HG02588 (cell line): Measurements from ENCODE around the gene DNLZ.

Experiments used
- ATAC-seq: cut with Tn5 transposase; IDR thresholded peaks from one replicate; pipeline ENCODE4 v1.9.1; 2021; ENCODE audit warnings: mild to moderate bottlenecking, moderate library complexity; ENCODE audit not compliant: unreplicated experiment

The DNLZ gene

GRCh38 chr9:136397643-136398042, 34.1 kb upstream of the DNLZ start:
- no peak for ATAC-seq

- ATAC-seq, result no peak
Measured at GRCh38 chr9:136396219-136396515, 32.6 kb upstream of the DNLZ start.

DNA sequence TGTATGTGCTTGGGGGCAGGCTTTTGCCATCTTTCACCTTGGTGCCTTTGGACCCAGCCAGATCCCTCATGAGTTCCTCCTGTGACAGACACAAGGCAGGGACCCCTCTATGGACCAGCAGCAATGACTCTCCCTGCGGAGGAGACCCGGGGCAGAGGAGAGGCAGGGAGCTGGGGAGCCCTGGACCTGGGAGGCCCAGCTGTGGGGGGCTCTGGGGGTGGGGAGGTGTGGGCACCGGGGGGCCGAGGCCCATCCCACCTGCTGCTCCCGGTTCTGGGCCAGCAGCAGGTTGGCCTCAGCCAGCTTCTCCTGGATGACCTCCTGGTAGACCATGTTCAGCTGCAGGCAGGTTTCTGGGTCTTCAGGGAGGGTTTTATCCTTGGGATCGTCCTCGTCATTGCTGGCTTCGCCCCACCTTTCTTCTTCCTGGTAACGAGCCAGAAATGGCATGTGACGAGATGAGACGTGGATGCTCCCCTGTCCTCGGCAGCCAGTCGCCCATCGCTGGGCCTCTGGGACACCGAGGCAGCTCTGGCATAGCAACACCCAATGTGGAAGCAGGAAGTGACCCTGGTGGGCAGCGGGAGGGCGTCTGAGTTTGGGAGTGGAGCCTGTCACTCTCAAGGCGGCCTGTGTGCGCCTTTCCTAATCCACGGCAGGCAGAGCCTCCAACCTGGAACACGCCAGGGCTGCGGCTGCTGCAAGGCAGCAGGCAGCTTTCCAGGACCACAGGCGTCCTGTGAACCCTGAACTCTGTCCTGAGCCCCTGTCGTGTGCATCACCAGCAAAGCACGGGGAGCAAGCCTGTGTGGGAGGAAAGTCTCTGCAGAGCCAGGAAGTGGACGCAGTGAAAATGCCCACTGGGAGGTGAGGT, 32.0 kb upstream of the DNLZ start:
- ATAC-seq, result no peak

GRCh38 chr9:136395020-136395340, 31.4 kb upstream of the DNLZ start:
- no peak for ATAC-seq

DNA sequence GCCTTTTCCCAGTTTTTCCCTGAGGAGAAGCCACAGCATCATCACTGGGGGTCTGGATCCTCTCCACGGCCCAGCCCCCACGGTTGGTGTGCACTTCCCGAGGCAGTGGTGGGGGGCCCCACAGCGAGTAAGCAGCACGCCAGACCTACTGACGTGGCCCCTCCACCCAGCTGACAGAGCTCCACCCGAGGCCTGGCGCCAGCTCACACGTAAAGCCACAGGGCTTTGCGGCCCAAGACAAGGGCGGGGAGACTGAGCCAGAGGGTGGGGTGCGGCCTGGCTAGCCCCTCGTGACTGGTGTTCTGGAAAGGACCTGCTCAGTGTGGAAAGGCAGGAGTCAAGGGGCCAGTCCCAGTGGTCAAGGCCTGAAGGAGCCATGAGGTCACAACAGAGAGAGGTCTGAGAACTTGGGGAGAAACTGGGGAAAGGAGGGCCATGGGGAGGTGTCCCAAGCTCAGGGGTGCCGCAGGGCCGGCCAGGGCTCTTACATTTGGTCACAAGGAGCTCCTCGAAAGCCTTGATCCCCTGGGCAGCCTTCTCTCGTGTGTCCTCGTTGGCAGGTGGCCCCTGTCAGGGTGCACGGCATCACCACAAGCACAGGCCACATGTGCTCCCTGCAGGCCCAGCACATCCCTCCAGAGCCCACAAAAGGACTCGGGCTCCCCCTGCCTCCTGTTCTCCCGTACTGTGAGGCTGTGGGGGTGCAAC, 30.9 kb upstream of the DNLZ start:
- ATAC-seq, result no peak

DNA sequence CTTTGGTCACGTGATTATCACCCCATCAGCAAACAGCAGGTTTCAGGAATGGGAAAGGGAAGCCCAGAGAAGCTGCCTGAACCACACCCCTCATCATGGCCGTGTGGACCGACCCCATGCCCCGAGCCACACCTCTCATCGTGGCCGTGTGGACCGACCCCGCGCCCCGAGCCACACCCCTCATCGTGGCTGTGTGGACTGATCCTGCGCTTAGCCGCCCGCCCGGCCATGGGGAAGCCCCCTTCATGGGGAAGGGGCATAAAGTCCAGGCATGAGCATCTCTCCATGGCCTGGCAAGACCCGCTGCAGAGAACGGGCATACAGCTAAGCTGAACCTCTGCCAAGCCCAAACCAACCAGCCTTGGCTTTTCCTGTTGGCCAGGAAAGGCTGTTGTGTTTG, 30.0 kb upstream of the DNLZ start:
- no peak for ATAC-seq

- no peak for ATAC-seq
Measured at GRCh38 chr9:136392538-136393449, 29.2 kb upstream of the DNLZ start.

DNA sequence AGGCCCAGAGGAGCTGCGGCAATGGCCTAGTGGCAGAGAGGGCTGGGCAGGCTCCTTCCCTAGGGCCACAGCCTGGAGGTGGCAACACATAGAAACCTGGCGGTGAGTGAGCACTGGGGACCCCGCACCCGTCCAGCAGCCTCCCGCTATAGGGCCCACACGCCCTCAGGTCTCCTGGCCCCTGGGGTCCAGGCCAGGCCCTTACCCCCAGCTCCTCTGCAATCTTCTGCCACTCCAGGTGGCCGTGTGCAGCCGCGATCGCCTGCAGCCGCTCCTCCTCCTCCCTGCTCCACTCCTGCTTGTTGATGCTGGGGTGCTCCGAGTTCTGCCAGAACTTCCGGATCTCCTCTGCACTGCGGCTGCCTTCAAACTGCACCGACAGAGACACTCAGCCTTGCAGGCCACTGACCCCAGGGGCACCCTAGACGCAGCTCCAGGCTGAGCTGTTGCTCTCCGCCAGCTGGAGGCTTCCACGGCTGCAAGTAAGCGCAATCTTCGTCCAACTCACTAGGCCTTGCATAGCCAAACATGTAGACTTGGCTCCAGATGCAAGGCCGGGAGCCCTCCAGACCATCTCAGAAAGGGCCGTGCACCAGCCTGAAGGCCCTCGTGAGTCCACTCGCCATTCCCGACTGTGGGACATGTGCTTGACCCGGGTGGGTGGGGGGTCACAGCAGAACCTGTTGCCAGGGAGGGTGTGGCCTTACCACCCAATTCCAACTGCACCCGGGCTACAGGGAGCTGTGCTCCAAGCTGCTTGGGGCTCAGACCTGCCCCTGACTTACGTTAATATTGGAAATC, 28.4 kb upstream of the DNLZ start:
- ATAC-seq, result no peak

DNA sequence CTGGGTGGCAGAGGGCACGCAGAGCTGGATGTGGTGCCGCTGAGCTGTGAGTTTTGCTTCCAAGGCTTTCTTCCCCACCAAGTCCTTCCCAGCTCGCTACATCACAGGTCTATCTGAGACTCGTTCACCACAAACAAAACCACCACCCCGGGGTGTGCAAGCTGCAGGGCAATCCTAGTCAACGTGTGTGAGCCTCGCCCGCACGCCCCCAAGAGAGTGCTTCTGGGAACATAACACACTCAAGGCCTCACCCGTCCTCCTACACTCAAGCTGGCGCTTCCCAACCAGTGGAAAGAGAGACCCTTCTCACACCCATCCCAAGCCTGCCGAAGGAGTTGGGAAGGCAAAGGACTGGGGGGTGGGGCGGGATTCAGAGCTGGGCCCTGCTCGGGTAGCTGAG, 25.9 kb upstream of the DNLZ start:
- no peak for ATAC-seq

- no peak for ATAC-seq
Measured at GRCh38 chr9:136387217-136387616, 23.7 kb upstream of the DNLZ start.

- ATAC-seq, result no peak
Measured at GRCh38 chr9:136386018-136386417, 22.5 kb upstream of the DNLZ start.

- no peak for ATAC-seq
Measured at GRCh38 chr9:136385015-136385414, 21.5 kb upstream of the DNLZ start.

- ATAC-seq, result no peak
Measured at GRCh38 chr9:136383436-136383835, 19.9 kb upstream of the DNLZ start.

DNA sequence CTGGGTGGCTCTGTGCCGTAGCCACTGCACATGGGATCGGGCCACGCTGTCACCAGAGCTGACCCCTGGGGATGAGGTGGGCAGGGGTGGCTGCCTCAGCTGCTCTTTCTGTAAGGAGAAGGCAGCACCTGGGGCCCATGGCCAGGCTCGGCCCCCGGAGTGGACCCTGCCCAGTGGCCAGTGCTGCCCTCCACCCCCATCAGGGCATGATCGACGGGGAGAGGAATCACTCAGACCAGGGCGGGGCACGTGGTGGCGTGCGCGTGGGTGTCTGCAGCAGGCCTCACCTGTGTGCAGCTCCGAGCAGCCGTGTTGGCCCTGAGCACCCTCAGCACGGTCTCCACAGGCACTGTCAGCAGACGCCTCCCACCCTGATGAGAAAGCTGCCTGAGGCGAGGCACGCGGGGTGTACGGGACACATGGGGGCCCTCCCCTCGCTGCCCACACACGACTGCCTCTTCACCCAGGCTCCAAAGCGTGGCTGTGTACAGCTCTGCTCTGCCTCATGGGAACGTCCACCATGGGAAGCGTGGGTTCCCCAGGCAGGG, 18.5 kb upstream of the DNLZ start:
- no peak for ATAC-seq

DNA sequence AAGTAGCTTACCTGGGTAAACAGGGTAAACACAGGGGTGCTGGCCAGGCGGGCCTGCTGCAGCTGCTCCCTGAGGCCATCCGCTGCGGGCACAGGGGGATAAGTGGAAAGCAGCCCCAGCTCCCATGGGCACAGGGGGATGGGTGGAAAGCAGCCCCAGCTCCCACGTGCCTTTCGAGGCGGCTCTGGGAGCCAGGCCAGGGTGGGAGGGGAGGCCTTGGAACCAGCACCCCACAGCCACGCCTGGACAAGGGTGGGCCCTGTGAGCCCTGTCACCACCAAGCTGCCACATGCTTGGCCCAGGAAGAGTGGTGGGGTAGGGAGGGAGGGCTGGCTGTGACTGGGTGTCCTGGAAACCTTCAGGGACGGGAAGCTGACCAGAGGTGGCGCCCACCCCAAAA, 17.8 kb upstream of the DNLZ start:
- ATAC-seq, result no peak

GRCh38 chr9:136380381-136380780, 16.8 kb upstream of the DNLZ start:
- ATAC-seq, result no peak

DNA sequence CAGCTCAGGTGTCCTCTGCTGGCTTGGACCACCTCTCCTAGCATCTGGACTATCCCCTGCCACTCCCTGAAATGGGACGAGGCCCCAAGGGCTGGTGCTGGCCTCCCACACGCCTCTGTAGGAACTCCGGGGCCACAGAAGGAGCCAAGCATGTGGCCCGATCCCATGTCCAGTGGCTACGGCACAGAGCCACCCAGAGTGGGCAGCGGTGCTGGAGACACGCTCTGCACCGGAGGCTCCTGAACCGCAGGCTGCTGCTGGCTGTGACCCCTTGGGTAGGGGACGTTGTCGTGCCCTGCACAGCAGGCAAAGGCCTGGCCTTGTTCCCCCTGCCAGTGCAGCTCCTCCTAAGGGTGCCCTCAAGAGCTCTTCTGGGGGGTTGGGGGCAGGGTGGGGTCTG, 16.3 kb upstream of the DNLZ start:
- ATAC-seq, result no peak

DNA sequence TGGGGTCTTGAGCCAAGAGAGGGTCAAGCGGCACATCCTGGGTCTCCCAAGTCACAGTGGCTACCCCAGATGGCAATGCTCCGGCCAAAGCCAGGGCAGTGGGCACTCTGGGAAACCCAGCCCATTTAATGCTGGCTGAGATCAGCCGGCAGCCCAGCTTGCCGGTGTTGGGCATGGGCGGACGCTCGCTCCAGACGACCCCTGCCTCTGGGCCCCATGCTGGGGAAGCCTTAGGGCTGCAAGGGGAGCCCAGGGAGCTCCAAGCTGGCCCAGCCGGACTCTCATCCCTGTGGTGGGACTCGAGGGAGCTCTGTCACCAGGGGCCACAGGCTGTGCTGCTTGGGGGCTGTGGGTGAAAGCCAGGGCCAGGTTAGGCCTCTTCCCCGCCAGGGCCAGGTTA, 15.9 kb upstream of the DNLZ start:
- no peak for ATAC-seq

DNA sequence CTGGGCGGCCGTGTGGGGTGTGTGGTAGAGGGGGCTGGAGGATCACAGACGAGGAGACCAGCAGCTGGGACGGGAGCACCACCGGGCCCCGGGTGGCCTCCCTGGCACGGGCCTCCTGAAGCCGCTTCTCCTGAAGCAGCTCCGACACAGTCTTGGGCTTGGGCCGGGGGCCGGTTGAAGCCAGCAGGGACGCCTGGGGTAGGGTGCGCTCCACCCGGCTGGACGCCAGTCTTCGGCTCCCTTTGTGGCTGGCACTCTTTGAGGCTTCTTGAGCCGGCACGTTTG, 15.4 kb upstream of the DNLZ start:
- ATAC-seq, result no peak

DNA sequence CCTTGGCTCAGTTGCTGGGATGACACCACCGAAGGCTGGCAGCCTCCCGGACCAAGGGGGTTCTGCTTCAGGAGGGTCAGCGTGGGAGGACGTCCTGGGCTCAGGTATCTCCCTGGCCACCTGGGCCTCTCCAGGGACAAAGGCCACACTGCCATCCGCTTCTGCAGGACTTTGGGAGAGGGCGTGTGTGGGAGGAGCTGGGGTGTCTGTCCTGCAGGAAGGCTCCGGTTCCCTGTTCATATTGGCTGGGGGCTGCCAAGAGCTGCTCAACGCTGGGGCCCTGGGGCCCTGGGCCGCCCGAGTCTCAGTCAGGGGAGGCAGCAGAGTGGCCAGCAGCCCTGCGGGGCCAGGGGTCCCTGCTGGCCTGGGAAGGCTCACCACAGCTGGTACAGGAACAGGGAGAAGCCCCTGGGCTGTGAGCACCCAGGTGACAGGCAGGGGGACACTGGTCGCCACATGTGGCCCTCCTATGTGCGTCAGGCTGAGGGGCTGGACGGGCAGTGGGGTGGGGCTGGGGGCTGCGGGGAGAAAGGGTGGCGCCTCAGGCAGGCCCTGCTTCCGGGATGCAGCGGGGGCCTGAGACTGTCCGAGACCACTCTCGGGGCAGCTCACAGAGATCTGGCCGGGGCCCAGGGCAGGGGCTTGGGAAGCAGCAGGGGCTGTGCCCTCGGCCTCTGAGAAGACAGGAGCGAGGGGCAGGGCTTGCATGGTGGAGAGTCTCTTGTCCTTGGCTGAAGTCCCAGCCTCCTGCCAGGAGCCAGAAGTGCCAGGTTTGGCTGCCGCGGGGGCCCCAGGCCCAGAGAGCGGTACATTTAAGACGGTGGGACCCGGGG, 14.8 kb upstream of the DNLZ start:
- ATAC-seq, result no peak
